ENCODE results near the gene NFASC. TPM values are rescaled to one million over a fixed set of nuclear protein-coding genes. Genes with fewer than 3 reads are reported as not detected.
A peak's percentile ranks its signal among the peaks of the same experiment; 100 is the strongest.

NFASC gene
- total and polyA plus RNA-seq, 2 donors: 0.14 to 1.4 TPM

GRCh38 chr1:204932573-204932909 lies 61.9 kb downstream of the NFASC start:
- H3K27ac ChIP-seq (ENCODE audit: low read depth in 1 of 2, low read length in 1 of 2): no peak overlapping the region
- no peak for DNase-seq (ENCODE audit: low read depth in 6 of 9, low spot score in 9 of 9)
- H3K27me3 ChIP-seq (ENCODE audit: control insufficient read depth in 2 of 2, insufficient read depth in 1 of 2, low read length in 1 of 2): peaks cover 0 to 29% of the 10 kb centered on the region in 2 donors
- no peaks in the 10 kb centered on the region for H3K4me1 ChIP-seq (ENCODE audit: control insufficient read depth in 2 of 2, insufficient read depth in 2 of 2, low read length in 2 of 2)
- H3K36me3 ChIP-seq (ENCODE audit: control insufficient read depth in 2 of 2, insufficient read depth in 2 of 2, low read length in 1 of 2): no peaks in the 10 kb centered on the region
- no peaks in the 10 kb centered on the region for H3K9me3 ChIP-seq (ENCODE audit: control insufficient read depth in 2 of 2, insufficient read depth in 1 of 2, low read length in 1 of 2)
- H3K4me3 ChIP-seq (ENCODE audit: low read length in 2 of 2): no peak overlapping the region
- WGBS: 87% methylated on average over 7 of the region's 7 CpGs

- DNase-seq (ENCODE audit: low read depth in 6 of 9, low spot score in 9 of 9): no peak
- no peaks in the 10 kb centered on the region for H3K9me3 ChIP-seq (ENCODE audit: control insufficient read depth in 2 of 2, insufficient read depth in 1 of 2, low read length in 1 of 2)
- H3K36me3 ChIP-seq (ENCODE audit: control insufficient read depth in 2 of 2, insufficient read depth in 2 of 2, low read length in 1 of 2): no peaks in the 10 kb centered on the region
- WGBS: 90% methylated on average over 3 of the region's 3 CpGs
- no peaks in the 10 kb centered on the region for H3K4me1 ChIP-seq (ENCODE audit: control insufficient read depth in 2 of 2, insufficient read depth in 2 of 2, low read length in 2 of 2)
- no peak overlapping the region for H3K27ac ChIP-seq (ENCODE audit: low read depth in 1 of 2, low read length in 1 of 2)
- H3K4me3 ChIP-seq (ENCODE audit: low read length in 2 of 2): no peak overlapping the region
- peaks cover 0 to 17% of the 10 kb centered on the region in 2 donors for H3K27me3 ChIP-seq (ENCODE audit: control insufficient read depth in 2 of 2, insufficient read depth in 1 of 2, low read length in 1 of 2)
Observed at GRCh38 chr1:204935155-204935554, 64.5 kb downstream of the NFASC start.

GRCh38 chr1:204936765-204937164 lies 66.1 kb downstream of the NFASC start:
- no peak for DNase-seq (ENCODE audit: low read depth in 6 of 9, low spot score in 9 of 9)
- WGBS: 72% methylated on average over 4 of the region's 4 CpGs
- Histone ChIP-seq H3K4me3 (ENCODE audit: low read length in 2 of 2) (no peak overlapping the region), H3K36me3 (ENCODE audit: control insufficient read depth in 2 of 2, insufficient read depth in 2 of 2, low read length in 1 of 2) (no peaks in the 10 kb centered on the region), H3K27ac (ENCODE audit: low read depth in 1 of 2, low read length in 1 of 2) (no peak overlapping the region), H3K9me3 (ENCODE audit: control insufficient read depth in 2 of 2, insufficient read depth in 1 of 2, low read length in 1 of 2) (no peaks in the 10 kb centered on the region), H3K4me1 (ENCODE audit: control insufficient read depth in 2 of 2, insufficient read depth in 2 of 2, low read length in 2 of 2) (no peaks in the 10 kb centered on the region), H3K27me3 (ENCODE audit: control insufficient read depth in 2 of 2, insufficient read depth in 1 of 2, low read length in 1 of 2) (peaks cover 0 to 22% of the 10 kb centered on the region in 2 donors)

- DNase-seq (ENCODE audit: low read depth in 6 of 9, low spot score in 9 of 9): no peak
- Histone ChIP-seq H3K27me3 (ENCODE audit: control insufficient read depth in 2 of 2, insufficient read depth in 1 of 2, low read length in 1 of 2) (peaks cover 0 to 19% of the 10 kb centered on the region in 2 donors), H3K4me1 (ENCODE audit: control insufficient read depth in 2 of 2, insufficient read depth in 2 of 2, low read length in 2 of 2) (no peaks in the 10 kb centered on the region), H3K27ac (ENCODE audit: low read depth in 1 of 2, low read length in 1 of 2) (no peak overlapping the region), H3K4me3 (ENCODE audit: low read length in 2 of 2) (no peak overlapping the region), H3K9me3 (ENCODE audit: control insufficient read depth in 2 of 2, insufficient read depth in 1 of 2, low read length in 1 of 2) (no peaks in the 10 kb centered on the region), H3K36me3 (ENCODE audit: control insufficient read depth in 2 of 2, insufficient read depth in 2 of 2, low read length in 1 of 2) (no peaks in the 10 kb centered on the region)
- 92% methylated on average over 11 of the region's 11 CpGs for WGBS
Observed at GRCh38 chr1:204937901-204938300, 67.2 kb downstream of the NFASC start.

GRCh38 chr1:204940591-204940990 lies 69.9 kb downstream of the NFASC start:
- H3K27me3 ChIP-seq (ENCODE audit: control insufficient read depth in 2 of 2, insufficient read depth in 1 of 2, low read length in 1 of 2): peaks cover 0 to 14% of the 10 kb centered on the region in 2 donors
- no peaks in the 10 kb centered on the region for H3K9me3 ChIP-seq (ENCODE audit: control insufficient read depth in 2 of 2, insufficient read depth in 1 of 2, low read length in 1 of 2)
- H3K27ac ChIP-seq (ENCODE audit: low read depth in 1 of 2, low read length in 1 of 2): no peak overlapping the region
- H3K4me1 ChIP-seq (ENCODE audit: control insufficient read depth in 2 of 2, insufficient read depth in 2 of 2, low read length in 2 of 2): no peaks in the 10 kb centered on the region
- no peaks in the 10 kb centered on the region for H3K36me3 ChIP-seq (ENCODE audit: control insufficient read depth in 2 of 2, insufficient read depth in 2 of 2, low read length in 1 of 2)
- 93% methylated on average over 2 of the region's 2 CpGs for WGBS
- DNase-seq (ENCODE audit: low read depth in 6 of 9, low spot score in 9 of 9): no peak
- no peak overlapping the region for H3K4me3 ChIP-seq (ENCODE audit: low read length in 2 of 2)

GRCh38 chr1:204941421-204942338 lies 71.0 kb downstream of the NFASC start:
- Histone ChIP-seq H3K36me3 (ENCODE audit: control insufficient read depth in 2 of 2, insufficient read depth in 2 of 2, low read length in 1 of 2) (no peaks in the 10 kb centered on the region), H3K9me3 (ENCODE audit: control insufficient read depth in 2 of 2, insufficient read depth in 1 of 2, low read length in 1 of 2) (no peaks in the 10 kb centered on the region), H3K27me3 (ENCODE audit: control insufficient read depth in 2 of 2, insufficient read depth in 1 of 2, low read length in 1 of 2) (peaks cover 0 to 12% of the 10 kb centered on the region in 2 donors), H3K4me1 (ENCODE audit: control insufficient read depth in 2 of 2, insufficient read depth in 2 of 2, low read length in 2 of 2) (no peaks in the 10 kb centered on the region), H3K4me3 (ENCODE audit: low read length in 2 of 2) (no peak overlapping the region), H3K27ac (ENCODE audit: low read depth in 1 of 2, low read length in 1 of 2) (no peak overlapping the region)
- DNase-seq (ENCODE audit: low read depth in 6 of 9, low spot score in 9 of 9): peak in 6 of 9 donors; percentile 8 to 60 (median 30)
- 42% methylated on average over 15 of the region's 15 CpGs for WGBS

GRCh38 chr1:204943495-204943894 lies 72.8 kb downstream of the NFASC start:
- Histone ChIP-seq H3K27ac (ENCODE audit: low read depth in 1 of 2, low read length in 1 of 2) (no peak overlapping the region), H3K4me3 (ENCODE audit: low read length in 2 of 2) (no peak overlapping the region), H3K4me1 (ENCODE audit: control insufficient read depth in 2 of 2, insufficient read depth in 2 of 2, low read length in 2 of 2) (no peaks in the 10 kb centered on the region), H3K27me3 (ENCODE audit: control insufficient read depth in 2 of 2, insufficient read depth in 1 of 2, low read length in 1 of 2) (peaks cover 0 to 12% of the 10 kb centered on the region in 2 donors), H3K36me3 (ENCODE audit: control insufficient read depth in 2 of 2, insufficient read depth in 2 of 2, low read length in 1 of 2) (no peaks in the 10 kb centered on the region), H3K9me3 (ENCODE audit: control insufficient read depth in 2 of 2, insufficient read depth in 1 of 2, low read length in 1 of 2) (no peaks in the 10 kb centered on the region)
- no peak for DNase-seq (ENCODE audit: low read depth in 6 of 9, low spot score in 9 of 9)
- 89% methylated on average over 6 of the region's 6 CpGs for WGBS

- H3K9me3 ChIP-seq (ENCODE audit: control insufficient read depth in 2 of 2, insufficient read depth in 1 of 2, low read length in 1 of 2): no peaks in the 10 kb centered on the region
- 96% methylated on average over 4 of the region's 4 CpGs for WGBS
- DNase-seq (ENCODE audit: low read depth in 6 of 9, low spot score in 9 of 9): no peak
Observed at GRCh38 chr1:204944662-204945061, 74.0 kb downstream of the NFASC start.

GRCh38 chr1:204945565-204945977 lies 74.9 kb downstream of the NFASC start:
- no peak for DNase-seq (ENCODE audit: low read depth in 6 of 9, low spot score in 9 of 9)
- no peaks in the 10 kb centered on the region for H3K9me3 ChIP-seq (ENCODE audit: control insufficient read depth in 2 of 2, insufficient read depth in 1 of 2, low read length in 1 of 2)
- no peak overlapping the region for H3K27ac ChIP-seq (ENCODE audit: low read depth in 1 of 2, low read length in 1 of 2)
- H3K4me1 ChIP-seq (ENCODE audit: control insufficient read depth in 2 of 2, insufficient read depth in 2 of 2, low read length in 2 of 2): no peaks in the 10 kb centered on the region
- H3K36me3 ChIP-seq (ENCODE audit: control insufficient read depth in 2 of 2, insufficient read depth in 2 of 2, low read length in 1 of 2): no peaks in the 10 kb centered on the region
- H3K27me3 ChIP-seq (ENCODE audit: control insufficient read depth in 2 of 2, insufficient read depth in 1 of 2, low read length in 1 of 2): peaks cover 0 to 10% of the 10 kb centered on the region in 2 donors
- H3K4me3 ChIP-seq (ENCODE audit: low read length in 2 of 2): no peak overlapping the region
- WGBS: 37% methylated on average over 4 of the region's 4 CpGs

More at GRCh38 chr1:204944662-204945061, 74.0 kb downstream of the NFASC start:
- Histone ChIP-seq H3K27me3 (ENCODE audit: control insufficient read depth in 2 of 2, insufficient read depth in 1 of 2, low read length in 1 of 2) (peaks cover 0 to 9% of the 10 kb centered on the region in 2 donors), H3K27ac (ENCODE audit: low read depth in 1 of 2, low read length in 1 of 2) (no peak overlapping the region), H3K36me3 (ENCODE audit: control insufficient read depth in 2 of 2, insufficient read depth in 2 of 2, low read length in 1 of 2) (no peaks in the 10 kb centered on the region), H3K4me1 (ENCODE audit: control insufficient read depth in 2 of 2, insufficient read depth in 2 of 2, low read length in 2 of 2) (no peaks in the 10 kb centered on the region), H3K4me3 (ENCODE audit: low read length in 2 of 2) (no peak overlapping the region)
